Activated CD4-positive, CD25-positive, alpha-beta regulatory T cell treated with anti-CD3 and anti-CD28 coated beads, Interleukin-2, amount 50 U/mL, for 72 hours (primary cell): Measurements from ENCODE around the gene NPR2.
A peak's percentile ranks its signal among the peaks of the same experiment; 100 is the strongest.

Source experiments
- DNase-seq: peaks from one replicate; pipeline ENCODE4 v3.0.0; 2021

NPR2 gene

GRCh38 chr9:35766997-35767396, 24.4 kb upstream of the NPR2 start:
- DNase-seq: no peak

- no peak for DNase-seq
Observed at GRCh38 chr9:35767458-35767857, 23.9 kb upstream of the NPR2 start.

GRCh38 chr9:35769763-35770162, 21.6 kb upstream of the NPR2 start:
- no peak for DNase-seq

- DNase-seq: no peak
Observed at GRCh38 chr9:35771075-35771433, 20.3 kb upstream of the NPR2 start.

GRCh38 chr9:35771534-35771933, 19.9 kb upstream of the NPR2 start:
- DNase-seq: no peak

- DNase-seq: no peak
Observed at GRCh38 chr9:35771943-35772342, 19.4 kb upstream of the NPR2 start.

- no peak for DNase-seq
Observed at GRCh38 chr9:35774907-35775635, 16.3 kb upstream of the NPR2 start.

GRCh38 chr9:35776018-35776417, 15.4 kb upstream of the NPR2 start:
- DNase-seq: no peak

GRCh38 chr9:35778496-35778895, 12.9 kb upstream of the NPR2 start:
- DNase-seq: no peak

GRCh38 chr9:35781066-35781465, 10.3 kb upstream of the NPR2 start:
- no peak for DNase-seq

GRCh38 chr9:35783418-35783817, 8.0 kb upstream of the NPR2 start:
- DNase-seq: no peak

GRCh38 chr9:35789541-35789940, 1.9 kb upstream of the NPR2 start:
- no peak for DNase-seq

GRCh38 chr9:35790025-35790384, 1.4 kb upstream of the NPR2 start:
- DNase-seq: no peak

GRCh38 chr9:35790385-35791296, 750 bp upstream of the NPR2 start:
- DNase-seq: peak; percentile 51

GRCh38 chr9:35792024-35792813, 828 bp downstream of the NPR2 start:
- DNase-seq: no peak

- no peak for DNase-seq
Observed at GRCh38 chr9:35792826-35793225, 1.4 kb downstream of the NPR2 start.

- no peak for DNase-seq
Observed at GRCh38 chr9:35793461-35793860, 2.1 kb downstream of the NPR2 start.

GRCh38 chr9:35795695-35796094, 4.3 kb downstream of the NPR2 start:
- no peak for DNase-seq

- DNase-seq: no peak
Observed at GRCh38 chr9:35797311-35798109, 6.1 kb downstream of the NPR2 start.

- no peak for DNase-seq
Observed at GRCh38 chr9:35798658-35799374, 7.4 kb downstream of the NPR2 start.

- DNase-seq: no peak
Observed at GRCh38 chr9:35800530-35800929, 9.1 kb downstream of the NPR2 start.
